GM13976 (cell line): ENCODE measurements around the gene TGM4.

Experiments used
- DNase-seq: peaks from one replicate; pipeline ENCODE4 v3.0.0; 2012; ENCODE audit warnings: low spot score
- CTCF ChIP-seq: IDR thresholded peaks from 2 replicates; pipeline ENCODE4 v1.5.1; 2012; ENCODE audit warnings: borderline replicate concordance, mild to moderate bottlenecking; ENCODE audit not compliant: insufficient read depth; ENCODE audit errors: extremely low read depth, missing control alignments, control extremely low read depth
- in situ Hi-C: fragments of 300-500 bp; cut with MboI; formaldehyde crosslinking; loops from one replicate; pipeline ENCODE4 v1.12.0; 2022; ENCODE audit warnings: low sequenced_read_pairs, mixed read lengths, inconsistent platforms; ENCODE audit not compliant: unreplicated experiment

TGM4 gene

DNA sequence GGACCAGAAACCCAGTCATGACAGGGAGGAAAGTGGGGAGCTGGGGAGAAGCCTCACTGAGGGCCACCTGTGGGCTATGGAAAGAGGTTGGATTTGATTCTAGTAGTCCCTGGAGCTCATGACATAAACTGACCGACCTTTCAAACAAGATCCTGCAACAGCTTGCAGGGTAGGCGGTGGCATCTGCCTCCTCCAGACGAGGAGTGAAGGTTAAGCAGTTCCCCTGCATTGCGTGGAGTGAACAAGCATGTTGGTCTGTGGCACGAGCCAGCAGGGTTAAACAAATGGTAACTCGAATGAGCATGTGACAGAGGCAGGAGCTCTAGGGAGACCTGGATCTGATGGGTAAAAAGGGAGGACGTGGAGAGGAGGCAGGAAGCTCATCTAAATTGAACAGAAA is 12.7 kb downstream of the TGM4 start:
- TF ChIP-seq CTCF = no peak
- no peak for DNase-seq
- in situ Hi-C loops = no loop called here

DNA sequence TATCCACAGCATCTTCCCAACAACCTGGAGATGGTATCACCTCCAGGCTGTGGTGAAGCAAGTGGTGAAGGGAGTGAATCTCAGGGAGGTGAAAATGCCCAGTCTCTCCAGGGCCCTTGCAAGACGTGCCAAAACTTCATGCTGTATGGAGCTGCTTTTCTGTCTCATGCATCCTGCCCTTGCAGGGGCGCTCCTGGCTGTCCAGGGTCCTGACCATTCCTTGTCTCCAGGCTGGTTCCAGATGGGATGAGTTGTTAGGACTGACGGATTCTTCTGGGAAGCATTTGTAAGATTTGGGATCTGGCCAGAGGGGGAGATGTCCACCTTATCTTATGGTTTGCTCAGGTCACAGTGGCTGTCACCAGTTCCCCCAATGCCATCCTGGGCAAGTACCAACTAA is 15.8 kb downstream of the TGM4 start:
- in situ Hi-C loops = no loop called here
- no peak for TF ChIP-seq CTCF
- no peak for DNase-seq

GRCh38 chr3:44890852-44891251 is 16.4 kb downstream of the TGM4 start:
- DNase-seq = no peak
- in situ Hi-C loops = no loop called here

GRCh38 chr3:44892689-44893088 is 18.3 kb downstream of the TGM4 start:
- in situ Hi-C loops = no loop called here
- no peak for TF ChIP-seq CTCF
- no peak for DNase-seq

More at GRCh38 chr3:44890852-44891251, 16.4 kb downstream of the TGM4 start:
- TF ChIP-seq CTCF = no peak

DNA sequence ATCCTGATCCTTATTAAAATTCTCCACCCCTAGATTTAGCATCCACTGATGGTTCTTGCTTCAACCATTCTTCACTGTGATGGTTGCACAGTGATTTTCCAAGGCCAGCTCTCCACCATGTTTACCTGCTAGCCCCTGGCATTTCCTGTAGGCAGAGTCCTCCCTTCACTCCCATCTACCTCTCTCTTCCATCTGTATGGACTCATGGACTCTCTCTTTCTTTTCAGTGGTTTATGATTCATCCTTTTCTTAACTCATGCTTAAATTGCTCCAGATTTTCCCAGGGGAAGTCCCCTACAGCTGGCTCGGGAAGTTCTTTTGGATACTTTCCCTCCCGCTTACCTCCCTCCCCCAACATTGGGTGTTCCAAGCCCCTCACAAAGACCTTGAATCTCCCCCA is 18.7 kb downstream of the TGM4 start:
- DNase-seq = no peak
- TF ChIP-seq CTCF = no peak
- in situ Hi-C loops = no loop called here

GRCh38 chr3:44894485-44894884 is 20.1 kb downstream of the TGM4 start:
- no peak for TF ChIP-seq CTCF
- in situ Hi-C loops = no loop called here
- no peak for DNase-seq

DNA sequence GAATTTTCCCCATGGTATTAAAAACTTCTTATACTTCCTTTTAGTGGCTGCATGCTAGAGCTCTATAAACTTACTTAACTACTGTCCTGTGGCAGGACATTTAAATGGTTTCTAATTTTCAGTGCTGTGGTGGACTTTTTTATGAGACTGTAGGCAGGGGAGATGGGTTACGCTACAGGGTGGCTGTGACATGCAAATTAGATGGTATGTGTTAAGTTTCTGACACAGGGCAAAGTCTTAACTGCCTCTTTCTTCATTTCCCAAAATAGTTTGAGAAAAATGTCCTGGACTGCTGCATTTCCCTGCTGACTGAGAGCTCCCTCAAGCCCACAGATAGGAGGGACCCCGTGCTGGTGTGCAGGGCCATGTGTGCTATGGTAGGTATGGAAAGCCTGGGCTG is 22.0 kb downstream of the TGM4 start:
- in situ Hi-C loops = no loop called here
- TF ChIP-seq CTCF = no peak
- DNase-seq = no peak
